Measurements from ENCODE around the gene LRRK2. TPM values are rescaled to one million over a fixed set of nuclear protein-coding genes. Genes with fewer than 3 reads are reported as not detected.

LRRK2 gene
- total and polyA plus RNA-seq, 2 experiments from 2014 or later, result 0.24 TPM; not detected in 1

GRCh38 chr12:40203060-40203430, 21.8 kb upstream of the LRRK2 start:
- no peaks in the 10 kb centered on the region; the same call in 1 of the 2 replicates for H3K9me2 ChIP-seq (ENCODE audit: insufficient read depth)
- peaks cover 3% of the 10 kb centered on the region for H3K27me3 Mint-ChIP-seq (ENCODE audit: insufficient read depth, low read depth, poor library complexity)
- no peaks in the 10 kb centered on the region for H4K20me1 ChIP-seq (replicated peaks; ENCODE audit: insufficient read depth)
- H3K4me1 Mint-ChIP-seq, result no peaks in the 10 kb centered on the region
- TF ChIP-seq CTCF (conservative IDR thresholded peaks at IDR 0.05; ENCODE audit: low read depth in 2 of 2) (no peak), POLR2AphosphoS5 (IDR thresholded peaks at IDR 0.05; ENCODE audit: low read depth) (no peak), ZNF462 (CRISPR knock-in tag; IDR thresholded peaks at IDR 0.05) (no peak), STAT1 (IDR thresholded peaks at IDR 0.05; ENCODE audit: unreplicated experiment) (no peak), ZNF331 (CRISPR knock-in tag; IDR thresholded peaks at IDR 0.05; ENCODE audit: low read depth) (no peak), NANOG (IDR thresholded peaks at IDR 0.05; ENCODE audit: borderline replicate concordance) (no peak), ZNF114 (CRISPR knock-in tag; IDR thresholded peaks at IDR 0.05) (no peak), EZH2 (IDR thresholded peaks at IDR 0.05; ENCODE audit: low read depth, unreplicated experiment) (no peak), CREB1 (CRISPR knock-in tag; IDR thresholded peaks at IDR 0.05; ENCODE audit: low read depth) (no peak), JUNB (IDR thresholded peaks at IDR 0.05; ENCODE audit: unreplicated experiment) (no peak), ETS1 (IDR thresholded peaks at IDR 0.05) (no peak), EZH2phosphoT487 (IDR thresholded peaks at IDR 0.05; ENCODE audit: unreplicated experiment) (no peak), REST (IDR thresholded peaks at IDR 0.05; ENCODE audit: unreplicated experiment) (no peak)
- H3K4me3 Mint-ChIP-seq, result no peak overlapping the region
- H2AFZ ChIP-seq, result no peak overlapping the region
- no peaks in the 10 kb centered on the region for H3K36me3 ChIP-seq (ENCODE audit: insufficient read depth)
- H3K9me3 Mint-ChIP-seq, result no peaks in the 10 kb centered on the region
- no peaks in the 10 kb centered on the region for H3K79me2 ChIP-seq (replicated peaks; ENCODE audit: insufficient read depth)
- H3K4me3 ChIP-seq, result no peak overlapping the region
- DNase-seq (ENCODE audit: low spot score), result no peak
- no peaks in the 10 kb centered on the region for H3F3A ChIP-seq (replicated peaks; ENCODE audit: low read depth)
- H3K27me3 ChIP-seq (ENCODE audit: insufficient read depth), result no peaks in the 10 kb centered on the region
- ATAC-seq, result no peak
- H3K27ac Mint-ChIP-seq, result no peak overlapping the region
- H3K27ac ChIP-seq (ENCODE audit: low read depth), result no peak overlapping the region
- H3K36me3 Mint-ChIP-seq (ENCODE audit: low read depth), result no peaks in the 10 kb centered on the region
- no peaks in the 10 kb centered on the region for H3K4me1 ChIP-seq (ENCODE audit: insufficient read depth)
- no peak overlapping the region for H3K4me2 ChIP-seq

Measured in GM23338 (cell line).